AG10803 (cell line): Measurements from ENCODE around the gene ERVH48-1.
"Not testable (repeated sequence)": the region's sequence is repeated elsewhere in the genome, so short reads cannot be mapped to it uniquely, and the experiment has no call there.

Source experiments
- DNase-seq: peaks from one replicate; pipeline ENCODE4 v3.0.0; 2010; ENCODE audit warnings: low read depth
- H3K4me3 ChIP-seq: 2 replicates; pipeline ENCODE4 v1.5.1; 2011; ENCODE audit warnings: mild to moderate bottlenecking, low read length, control low read depth
- TF ChIP-seq, protein P1 (sequence below): conservative IDR thresholded peaks from 2 replicates; pipeline ENCODE4 v1.5.1; 2011; ENCODE audit warnings: mild to moderate bottlenecking, low read length, control low read depth, inconsistent platforms

ERVH48-1 gene

GRCh38 chr21:42918291-42918690, 7.1 kb downstream of the ERVH48-1 start:
- TF ChIP-seq, protein P1, sequence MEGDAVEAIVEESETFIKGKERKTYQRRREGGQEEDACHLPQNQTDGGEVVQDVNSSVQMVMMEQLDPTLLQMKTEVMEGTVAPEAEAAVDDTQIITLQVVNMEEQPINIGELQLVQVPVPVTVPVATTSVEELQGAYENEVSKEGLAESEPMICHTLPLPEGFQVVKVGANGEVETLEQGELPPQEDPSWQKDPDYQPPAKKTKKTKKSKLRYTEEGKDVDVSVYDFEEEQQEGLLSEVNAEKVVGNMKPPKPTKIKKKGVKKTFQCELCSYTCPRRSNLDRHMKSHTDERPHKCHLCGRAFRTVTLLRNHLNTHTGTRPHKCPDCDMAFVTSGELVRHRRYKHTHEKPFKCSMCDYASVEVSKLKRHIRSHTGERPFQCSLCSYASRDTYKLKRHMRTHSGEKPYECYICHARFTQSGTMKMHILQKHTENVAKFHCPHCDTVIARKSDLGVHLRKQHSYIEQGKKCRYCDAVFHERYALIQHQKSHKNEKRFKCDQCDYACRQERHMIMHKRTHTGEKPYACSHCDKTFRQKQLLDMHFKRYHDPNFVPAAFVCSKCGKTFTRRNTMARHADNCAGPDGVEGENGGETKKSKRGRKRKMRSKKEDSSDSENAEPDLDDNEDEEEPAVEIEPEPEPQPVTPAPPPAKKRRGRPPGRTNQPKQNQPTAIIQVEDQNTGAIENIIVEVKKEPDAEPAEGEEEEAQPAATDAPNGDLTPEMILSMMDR = no peak
- no peak overlapping the region for H3K4me3 ChIP-seq
- DNase-seq = no peak

- H3K4me3 ChIP-seq = no peak overlapping the region
- DNase-seq = peak; percentile 12
- TF ChIP-seq, protein P1 = no peak
These were observed 12.0 kb downstream of the ERVH48-1 start for GRCh38 chr21:42913476-42913875.

GRCh38 chr21:42911920-42912319, 13.5 kb downstream of the ERVH48-1 start:
- not testable (repeated sequence) for DNase-seq, H3K4me3 ChIP-seq

DNA sequence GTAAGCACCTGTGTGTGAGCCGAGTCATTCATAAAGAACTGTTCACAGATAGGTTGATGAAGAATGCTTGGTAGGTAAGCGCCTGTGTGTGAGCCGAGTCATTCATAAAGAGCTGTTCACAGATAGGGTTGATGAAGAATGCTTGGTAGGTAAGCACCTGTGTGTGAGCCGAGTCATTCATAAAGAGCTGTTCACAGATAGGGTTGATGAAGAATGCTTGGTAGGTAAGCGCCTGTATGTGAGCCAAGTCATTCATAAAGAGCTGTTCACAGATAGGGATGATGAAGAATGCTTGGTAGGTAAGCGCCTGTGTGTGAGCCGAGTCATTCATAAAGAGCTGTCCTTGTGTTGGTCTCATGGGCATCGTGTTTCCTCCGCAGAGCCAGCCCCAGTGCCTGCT, 16.9 kb downstream of the ERVH48-1 start:
- not testable (repeated sequence) for H3K4me3 ChIP-seq, DNase-seq

DNA sequence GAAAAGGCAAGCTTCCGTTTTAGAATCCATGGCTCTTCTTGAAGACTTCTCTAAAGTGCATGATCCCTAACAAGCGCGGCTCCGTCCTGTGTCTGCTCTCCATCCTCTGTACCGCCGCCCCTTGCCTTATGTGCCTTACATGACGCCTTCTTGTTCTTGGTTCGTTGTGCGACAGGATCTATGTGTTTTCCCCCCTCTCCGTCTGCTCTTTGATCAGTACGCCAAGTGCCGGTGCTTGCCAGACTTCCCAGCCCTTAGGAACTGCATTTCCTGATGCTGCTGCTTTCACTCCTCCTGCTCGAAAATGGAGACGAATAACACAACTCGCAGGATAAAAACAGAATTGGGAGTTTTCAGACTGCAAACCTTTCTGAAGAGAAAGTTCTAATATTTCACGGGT, 19.2 kb downstream of the ERVH48-1 start:
- H3K4me3 ChIP-seq = no peak overlapping the region
- TF ChIP-seq, protein P1 = no peak
- DNase-seq = no peak

DNA sequence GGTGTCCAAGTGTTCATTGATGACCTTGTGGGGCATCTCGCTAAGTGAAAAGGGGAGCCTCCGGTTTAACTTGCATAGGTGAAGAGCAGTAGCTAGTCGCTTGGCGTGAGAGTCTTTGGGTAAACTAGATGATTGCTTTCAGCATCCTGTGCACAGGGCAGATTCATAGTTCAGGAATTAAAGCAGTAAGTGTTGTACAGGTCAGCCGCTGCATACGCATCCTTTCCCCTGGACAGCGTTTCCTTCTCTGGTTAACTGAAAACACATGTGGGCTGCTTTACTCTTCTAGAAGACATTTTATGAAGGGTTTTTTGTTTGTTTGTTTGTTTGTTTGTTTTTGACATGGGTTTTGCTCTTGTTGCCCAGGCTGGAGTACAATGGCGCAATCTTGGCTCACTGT, 20.2 kb downstream of the ERVH48-1 start:
- DNase-seq = peak; percentile 51
- TF ChIP-seq, protein P1 = no peak

GRCh38 chr21:42903817-42904216, 21.6 kb downstream of the ERVH48-1 start:
- TF ChIP-seq, protein P1 = no peak
- H3K4me3 ChIP-seq = no peak overlapping the region
- no peak for DNase-seq

More for the DNA sequence above, 20.2 kb downstream of the ERVH48-1 start:
- no peak overlapping the region for H3K4me3 ChIP-seq

DNA sequence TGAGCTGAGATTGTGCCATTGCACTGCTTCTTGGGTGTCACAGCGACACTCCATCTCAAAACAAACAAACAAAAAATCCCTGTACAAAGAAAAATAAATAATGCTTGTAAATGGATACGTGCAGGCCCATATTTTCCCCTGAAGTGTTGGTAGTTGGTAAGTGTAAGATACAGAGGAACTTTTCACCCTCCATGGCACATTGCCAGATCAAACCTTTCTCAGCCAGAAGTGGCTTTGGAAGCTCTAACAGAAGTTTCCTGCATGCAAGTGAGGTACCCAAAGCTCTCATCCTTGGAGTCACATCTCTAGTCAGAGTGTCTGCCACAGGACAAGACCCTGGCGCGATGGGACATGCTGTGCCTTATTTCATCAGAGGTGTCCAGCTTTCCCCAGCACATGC, 25.0 kb downstream of the ERVH48-1 start:
- H3K4me3 ChIP-seq = no peak overlapping the region
- TF ChIP-seq, protein P1 = no peak
- no peak for DNase-seq
